OCI-LY3 (cell line): Measurements from ENCODE around the gene RAD1.

Experiments
- EZH2phosphoT487 ChIP-seq: fragments of 200-600 bp; shearing (Covaris generic); IDR thresholded peaks from 2 replicates; pipeline ENCODE4 v1.6.1; 2018; ENCODE audit warnings: antibody characterized with exemption, mixed run types, low read depth
- TF ChIP-seq, protein P1 (sequence below): fragments of 200-600, 300-600 bp; sonication (generic); IDR thresholded peaks from 2 replicates; pipeline ENCODE4 v1.5.1; 2014; ENCODE audit warnings: antibody characterized with exemption, low read length, low read depth

- TF ChIP-seq, protein P1, sequence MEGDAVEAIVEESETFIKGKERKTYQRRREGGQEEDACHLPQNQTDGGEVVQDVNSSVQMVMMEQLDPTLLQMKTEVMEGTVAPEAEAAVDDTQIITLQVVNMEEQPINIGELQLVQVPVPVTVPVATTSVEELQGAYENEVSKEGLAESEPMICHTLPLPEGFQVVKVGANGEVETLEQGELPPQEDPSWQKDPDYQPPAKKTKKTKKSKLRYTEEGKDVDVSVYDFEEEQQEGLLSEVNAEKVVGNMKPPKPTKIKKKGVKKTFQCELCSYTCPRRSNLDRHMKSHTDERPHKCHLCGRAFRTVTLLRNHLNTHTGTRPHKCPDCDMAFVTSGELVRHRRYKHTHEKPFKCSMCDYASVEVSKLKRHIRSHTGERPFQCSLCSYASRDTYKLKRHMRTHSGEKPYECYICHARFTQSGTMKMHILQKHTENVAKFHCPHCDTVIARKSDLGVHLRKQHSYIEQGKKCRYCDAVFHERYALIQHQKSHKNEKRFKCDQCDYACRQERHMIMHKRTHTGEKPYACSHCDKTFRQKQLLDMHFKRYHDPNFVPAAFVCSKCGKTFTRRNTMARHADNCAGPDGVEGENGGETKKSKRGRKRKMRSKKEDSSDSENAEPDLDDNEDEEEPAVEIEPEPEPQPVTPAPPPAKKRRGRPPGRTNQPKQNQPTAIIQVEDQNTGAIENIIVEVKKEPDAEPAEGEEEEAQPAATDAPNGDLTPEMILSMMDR: no peak
- no peak for TF ChIP-seq EZH2phosphoT487
These were observed 47.6 kb downstream of the RAD1 start for GRCh38 chr5:34867660-34868059.
